ENCODE results near the gene SVIL. TPM values are rescaled to one million over a fixed set of nuclear protein-coding genes. Genes with fewer than 3 reads are reported as not detected.

The SVIL gene
- total and polyA plus RNA-seq, 7 donors, result 8.3 to 1,443 (median 637) TPM

DNA sequence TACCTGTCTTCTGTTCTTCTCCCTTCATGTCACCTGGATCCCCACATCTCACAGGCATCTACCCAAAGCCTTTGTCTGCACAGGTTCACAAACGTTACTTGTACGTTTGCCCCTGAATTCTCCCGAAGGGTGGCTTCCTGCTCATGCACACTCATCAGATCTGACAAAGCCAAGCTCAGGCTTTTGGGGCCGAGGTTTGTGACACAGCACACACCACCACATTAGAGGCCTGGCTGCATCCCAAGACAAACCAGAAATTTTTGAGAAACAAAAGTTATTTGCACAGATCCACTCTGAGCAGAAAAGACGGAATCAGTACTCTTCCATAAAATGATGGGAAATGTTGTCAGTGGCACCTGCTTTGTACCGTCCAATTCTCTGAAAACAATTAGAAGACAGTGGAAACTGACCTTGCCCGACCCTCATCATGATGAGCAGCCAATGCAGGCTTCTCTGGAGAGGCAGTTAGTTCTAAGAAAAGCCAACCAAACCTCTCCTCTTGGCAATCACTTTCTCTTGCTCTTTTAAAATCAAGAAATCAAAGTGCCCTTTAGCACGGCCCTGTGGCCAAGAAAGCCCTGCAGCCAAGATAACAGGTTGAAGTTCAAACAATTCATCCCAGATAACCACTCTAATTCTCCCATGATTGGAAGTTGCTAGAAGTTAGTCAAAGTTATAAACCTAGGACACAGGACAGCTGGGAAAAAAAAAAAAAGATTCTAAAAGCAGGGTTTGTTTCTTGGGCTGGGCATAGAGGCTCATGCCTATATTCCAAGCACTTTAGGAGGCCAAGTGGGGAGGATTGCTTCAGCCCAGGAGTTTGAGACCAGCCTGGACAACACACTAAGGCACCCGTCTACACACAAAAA is 13.6 kb upstream of the SVIL start:
- no peak for DNase-seq
- TF ChIP-seq POLR2AphosphoS5 (IDR thresholded peaks at IDR 0.05) (no peak), POLR2A (IDR thresholded peaks at IDR 0.05) (no peak), EP300 (IDR thresholded peaks at IDR 0.05) (no peak)
- TF ChIP-seq, protein P1, sequence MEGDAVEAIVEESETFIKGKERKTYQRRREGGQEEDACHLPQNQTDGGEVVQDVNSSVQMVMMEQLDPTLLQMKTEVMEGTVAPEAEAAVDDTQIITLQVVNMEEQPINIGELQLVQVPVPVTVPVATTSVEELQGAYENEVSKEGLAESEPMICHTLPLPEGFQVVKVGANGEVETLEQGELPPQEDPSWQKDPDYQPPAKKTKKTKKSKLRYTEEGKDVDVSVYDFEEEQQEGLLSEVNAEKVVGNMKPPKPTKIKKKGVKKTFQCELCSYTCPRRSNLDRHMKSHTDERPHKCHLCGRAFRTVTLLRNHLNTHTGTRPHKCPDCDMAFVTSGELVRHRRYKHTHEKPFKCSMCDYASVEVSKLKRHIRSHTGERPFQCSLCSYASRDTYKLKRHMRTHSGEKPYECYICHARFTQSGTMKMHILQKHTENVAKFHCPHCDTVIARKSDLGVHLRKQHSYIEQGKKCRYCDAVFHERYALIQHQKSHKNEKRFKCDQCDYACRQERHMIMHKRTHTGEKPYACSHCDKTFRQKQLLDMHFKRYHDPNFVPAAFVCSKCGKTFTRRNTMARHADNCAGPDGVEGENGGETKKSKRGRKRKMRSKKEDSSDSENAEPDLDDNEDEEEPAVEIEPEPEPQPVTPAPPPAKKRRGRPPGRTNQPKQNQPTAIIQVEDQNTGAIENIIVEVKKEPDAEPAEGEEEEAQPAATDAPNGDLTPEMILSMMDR (IDR thresholded peaks at IDR 0.05), result no peak
- 15 to 44% methylated on average over 9 of the region's 9 CpGs for WGBS, 2 donors
- intact Hi-C loops (cut with DNase I), result no loop called here
- peaks cover 0 to 22% (median 0%) of the 10 kb centered on the region in 4 donors for H3K36me3 ChIP-seq
- peaks cover 0 to 93% (median 83%) of the 10 kb centered on the region in 4 donors for H3K4me1 ChIP-seq
- H3K27ac ChIP-seq, result peak overlapping the region; percentile 78 to 90 (median 85)
- H3K4me3 ChIP-seq, result peak overlapping the region in 1 of 4 donors; percentile 6
- no peaks in the 10 kb centered on the region for H3K9me3 ChIP-seq
- no peaks in the 10 kb centered on the region for H3K27me3 ChIP-seq

DNA sequence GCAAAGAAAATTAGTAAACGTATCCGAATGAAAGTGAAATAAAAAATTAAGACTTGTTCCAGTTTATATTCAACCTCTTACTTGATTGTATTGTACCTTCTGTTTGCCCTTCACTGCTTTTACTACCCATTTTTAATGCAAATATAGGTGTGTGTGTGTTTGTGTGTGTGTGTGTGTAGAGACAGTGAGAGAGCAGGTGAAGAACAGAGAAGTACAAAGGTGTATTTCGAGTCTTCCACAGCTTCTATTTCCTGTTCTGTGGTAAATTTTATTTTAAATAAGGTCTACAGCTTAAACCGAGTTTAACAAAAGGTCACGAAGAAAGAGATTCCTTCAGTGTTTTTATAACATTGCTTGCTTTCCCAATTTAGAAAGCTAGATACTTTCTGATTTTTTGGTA is 12.7 kb upstream of the SVIL start:
- intact Hi-C loops (cut with DNase I), result no loop called here
- Histone ChIP-seq H3K9me3 (no peaks in the 10 kb centered on the region), H3K36me3 (peaks cover 0 to 20% (median 0%) of the 10 kb centered on the region in 4 donors), H3K4me1 (peaks cover 0 to 100% (median 92%) of the 10 kb centered on the region in 4 donors), H3K4me3 (no peak overlapping the region), H3K27ac (peak overlapping the region; percentile 78 to 90 (median 85)), H3K27me3 (no peaks in the 10 kb centered on the region)
- DNase-seq, result no peak
- no peak for TF ChIP-seq POLR2AphosphoS5 (IDR thresholded peaks at IDR 0.05)
- no peak for TF ChIP-seq POLR2A (IDR thresholded peaks at IDR 0.05)
- TF ChIP-seq, protein P1 (IDR thresholded peaks at IDR 0.05), result no peak
- no peak for TF ChIP-seq EP300 (IDR thresholded peaks at IDR 0.05)
- WGBS, 2 donors, result 9 to 28% methylated on average over 5 of the region's 5 CpGs

DNA sequence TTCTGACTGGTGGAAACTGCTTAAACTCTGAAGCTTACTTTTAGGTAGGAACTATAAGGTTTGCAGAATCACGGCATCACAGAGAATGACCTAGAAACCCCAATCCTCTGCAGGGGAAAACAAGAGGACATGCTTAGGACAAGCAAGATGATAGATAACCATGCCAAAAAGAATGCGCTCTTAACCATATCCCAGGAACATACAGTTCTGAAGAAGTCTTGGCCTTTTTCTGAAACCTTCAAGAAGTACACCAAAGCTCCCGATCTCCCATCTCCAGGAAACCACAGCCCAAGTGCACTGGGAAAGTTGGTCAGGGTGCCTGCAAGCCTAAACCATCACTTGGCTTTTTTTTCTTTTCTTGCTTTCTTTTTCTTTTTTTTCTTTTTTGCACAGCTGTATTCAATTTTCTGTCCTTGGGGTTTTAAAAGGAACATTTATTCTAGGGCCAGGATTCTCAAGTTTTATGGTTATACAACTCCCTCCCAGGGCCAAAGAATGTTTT is 12.2 kb upstream of the SVIL start:
- intact Hi-C loops (cut with DNase I), result no loop called here
- Histone ChIP-seq H3K27me3 (no peaks in the 10 kb centered on the region), H3K4me3 (no peak overlapping the region), H3K4me1 (peaks cover 0 to 100% (median 94%) of the 10 kb centered on the region in 4 donors), H3K36me3 (peaks cover 0 to 15% (median 0%) of the 10 kb centered on the region in 4 donors), H3K27ac (peak overlapping the region; percentile 78 to 90 (median 85)), H3K9me3 (no peaks in the 10 kb centered on the region)
- no peak for TF ChIP-seq POLR2A (IDR thresholded peaks at IDR 0.05)
- peak; percentile 41 to 76 (median 62) for TF ChIP-seq POLR2AphosphoS5 (IDR thresholded peaks at IDR 0.05)
- TF ChIP-seq, protein P1 (IDR thresholded peaks at IDR 0.05), result no peak
- peak in 3 of 4 donors; percentile 31 to 84 (median 49) for TF ChIP-seq EP300 (IDR thresholded peaks at IDR 0.05)
- peak; percentile 77 for DNase-seq
- WGBS, 2 donors, result 11 to 45% methylated on average over 3 of the region's 3 CpGs

DNA sequence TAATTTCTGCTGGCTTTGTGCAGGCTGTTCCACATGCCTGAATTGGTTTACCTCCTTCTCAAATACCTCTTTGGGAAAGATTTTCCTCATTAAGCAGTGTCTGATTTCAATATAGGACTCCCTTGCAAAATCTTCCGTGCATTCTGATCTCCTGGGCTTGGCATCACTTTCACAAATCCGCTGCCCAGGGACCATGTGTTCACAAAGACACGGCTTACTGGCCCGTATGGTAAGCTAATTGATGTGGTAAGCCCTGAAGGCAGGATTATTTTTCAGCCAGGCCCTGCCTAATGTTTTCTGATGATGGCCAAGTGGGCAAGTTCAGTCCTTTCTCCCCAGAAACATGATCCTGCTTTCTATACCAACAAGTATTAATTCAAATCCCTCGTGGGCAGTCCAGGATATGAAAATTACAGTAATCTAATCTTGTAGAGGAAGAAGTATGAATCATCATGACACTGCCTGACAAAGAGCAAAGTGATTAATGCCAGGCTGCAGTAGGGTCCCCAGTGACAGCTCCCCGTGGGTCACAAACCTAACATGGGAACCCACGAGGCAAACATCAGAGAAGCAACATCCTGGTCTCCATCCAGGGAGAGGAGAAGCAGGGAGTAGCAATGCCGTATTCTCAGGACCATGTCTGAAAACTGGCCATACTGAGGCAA is 11.6 kb upstream of the SVIL start:
- Histone ChIP-seq H3K36me3 (peaks cover 0 to 12% (median 0%) of the 10 kb centered on the region in 4 donors), H3K4me3 (no peak overlapping the region), H3K4me1 (peaks cover 0 to 99% (median 91%) of the 10 kb centered on the region in 4 donors), H3K9me3 (no peaks in the 10 kb centered on the region), H3K27me3 (no peaks in the 10 kb centered on the region), H3K27ac (peak overlapping the region; percentile 78 to 90 (median 85))
- 46 to 52% methylated on average over 8 of the region's 8 CpGs for WGBS, 2 donors
- DNase-seq, result peak; percentile 75
- intact Hi-C loops (cut with DNase I), result no loop called here
- peak in 2 of 4 donors; percentile 12 to 14 for TF ChIP-seq POLR2AphosphoS5 (IDR thresholded peaks at IDR 0.05)
- no peak for TF ChIP-seq EP300 (IDR thresholded peaks at IDR 0.05)
